Measurements from ENCODE around the gene BEST4. TPM values are rescaled to one million over a fixed set of nuclear protein-coding genes. Genes with fewer than 3 reads are reported as not detected.

The BEST4 gene
- total and polyA plus RNA-seq, 2 of the 4 experiments (the other 2 are of a cell fraction), result 0.07 TPM; not detected in 1

GRCh38 chr1:44811234-44811633 lies 23.3 kb upstream of the BEST4 start:
- Histone ChIP-seq H3K27ac (ENCODE audit: insufficient read depth, low read length) (peak overlapping the region; percentile 69), H3K9me3 (ENCODE audit: control insufficient read depth, insufficient read depth, low read length) (no peaks in the 10 kb centered on the region), H3K14ac (replicated peaks; ENCODE audit: low read depth, low read length) (peak overlapping the region; percentile 93), H3K18ac (ENCODE audit: low read depth, low read length) (peak overlapping the region; percentile 25; the same call in 1 of the 2 replicates), H4K8ac (ENCODE audit: low read depth in 2 of 2, low read length in 2 of 2) (peak overlapping the region; percentile 71 to 82; a peak in 3 of 4 replicates), H2AK5ac (ENCODE audit: low read depth, low read length) (peak overlapping the region; percentile 86), H2BK20ac (ENCODE audit: low read depth, low read length) (peak overlapping the region; percentile 85), H4K91ac (ENCODE audit: insufficient read depth, low read depth, low read length) (peak overlapping the region; percentile 72), H3K4me2 (ENCODE audit: low read depth, low read length) (peak overlapping the region; percentile 32), H2BK15ac (ENCODE audit: low read depth, low read length) (peak overlapping the region; percentile 4; the same call in 1 of the 3 replicates), H4K20me1 (ENCODE audit: insufficient read depth, low read length) (peaks cover 9% of the 10 kb centered on the region; the same call in 1 of the 2 replicates), H3K9me1 (ENCODE audit: insufficient read depth, low read length) (peaks cover 34% of the 10 kb centered on the region), H3K56ac (ENCODE audit: extremely low read depth, insufficient read depth, low read length) (peak overlapping the region; percentile 66; the same call in 1 of the 2 replicates), H3K36me3 (ENCODE audit: control insufficient read depth, insufficient read depth, low read length) (peaks cover 6% of the 10 kb centered on the region), H2BK5ac (ENCODE audit: low read depth, low read length, poor library complexity, severe bottlenecking) (peak overlapping the region; percentile 78), H3K4me3 (ENCODE audit: insufficient read depth, low read depth, low read length) (no peak overlapping the region), H4K5ac (ENCODE audit: low read depth, low read length) (peak overlapping the region; percentile 16; the same call in 1 of the 2 replicates), H3K27me3 (ENCODE audit: control insufficient read depth, insufficient read depth, low read length) (no peaks in the 10 kb centered on the region), H2AK9ac (replicated peaks; ENCODE audit: low read depth, low read length, poor library complexity) (peak overlapping the region; percentile 70), H3K23ac (ENCODE audit: low read depth, low read length) (peak overlapping the region; percentile 76), H3K4me1 (ENCODE audit: control insufficient read depth, insufficient read depth, low read length) (peaks cover 60% of the 10 kb centered on the region), H2AFZ (replicated peaks; ENCODE audit: low read length, poor library complexity) (no peak overlapping the region), H2BK120ac (ENCODE audit: low read depth, low read length) (peak overlapping the region; percentile 91), H3K9ac (ENCODE audit: low read depth, low read length) (peak overlapping the region; percentile 28; the same call in 1 of the 2 replicates), H3K79me1 (ENCODE audit: low read depth in 1 of 2, low read length in 2 of 2) (peaks cover 19 to 61% of the 10 kb centered on the region in 2 experiments), H3K4ac (ENCODE audit: low read depth, low read length) (peak overlapping the region; percentile 96)
- dilution Hi-C loops (cut with HindIII; ENCODE audit: low sequenced_read_pairs, unreplicated experiment) (no loop called here), intact Hi-C loops (cut with micrococcal nuclease) (no loop called here), in situ Hi-C loops (cut with MboI; ENCODE audit: low sequenced_read_pairs) (no loop called here)
- 78% methylated on average over 2 of the region's 8 CpGs; no CpG with 5 or more reads in 1 of the 2 experiments for WGBS, 2 experiments (ENCODE audit: extremely low coverage in 2 of 2, insufficient read length in 1 of 2)
- no TSS peak for BruUV-seq (replicated peaks)
- POLR2A ChIA-PET (ENCODE audit: unreplicated experiment), result no interaction called here
- CTCF ChIA-PET, result interaction anchor here (0.7 kb wide), 1 partner anchor 8 kb away, joined by 3 read pairs; no protein-coding TSS in a partner anchor
- TF ChIP-seq FOS (IDR thresholded peaks at IDR 0.05; ENCODE audit: low read depth, low read length) (no peak), CEBPB (IDR thresholded peaks at IDR 0.05; ENCODE audit: low read depth, low read length) (no peak), RFX5 (IDR thresholded peaks at IDR 0.05; ENCODE audit: low read depth, low read length) (no peak), MXI1 (IDR thresholded peaks at IDR 0.05; ENCODE audit: borderline replicate concordance, low read depth, low read length) (no peak), POLR2A (IDR thresholded peaks at IDR 0.05; ENCODE audit: low read depth, low read length) (no peak; the same call in 1 of the 2 replicates), BHLHE40 (IDR thresholded peaks at IDR 0.05; ENCODE audit: low read depth, low read length) (no peak), CHD1 (IDR thresholded peaks at IDR 0.05; ENCODE audit: low read depth, low read length) (no peak), SMC3 (IDR thresholded peaks at IDR 0.05; ENCODE audit: low read depth, low read length) (no peak), USF2 (IDR thresholded peaks at IDR 0.05; ENCODE audit: low read depth, low read length) (no peak), NFE2L2 (IDR thresholded peaks at IDR 0.05; ENCODE audit: low read depth, low read length) (no peak), RAD21 (IDR thresholded peaks at IDR 0.05; ENCODE audit: low read length) (no peak)
- ATAC-seq (ENCODE audit: low read depth) (no peak), DNase-seq (no peak)
